SK-N-MC (cell line): ENCODE results near the gene EGFL8.

Experiments used
- EZH2 ChIP-seq: fragments of 200-600 bp; sonication (generic); IDR thresholded peaks from one replicate; pipeline ENCODE4 v1.6.1; 2017; ENCODE audit warnings: antibody characterized with exemption
- FOXP2 ChIP-seq: optimal IDR thresholded peaks from 2 replicates; pipeline ENCODE3; 2011; ENCODE audit warnings: mild to moderate bottlenecking, moderate library complexity; ENCODE audit not compliant: insufficient read depth; ENCODE audit errors: extremely low read length, control extremely low read depth
- POLR2AphosphoS5 ChIP-seq: IDR thresholded peaks from 2 replicates; pipeline ENCODE4 v1.6.1; 2012; ENCODE audit warnings: mild to moderate bottlenecking, low read depth, low read length, borderline replicate concordance

- no peak for TF ChIP-seq EZH2
- no peak for TF ChIP-seq POLR2AphosphoS5
- no peak for TF ChIP-seq FOXP2
These were observed 11.4 kb upstream of the EGFL8 start for GRCh38 chr6:32152769-32153563.
